ENCODE results near the gene NUP205.
A peak's percentile ranks its signal among the peaks of the same experiment; 100 is the strongest.
"Not testable (repeated sequence)": the region's sequence is repeated elsewhere in the genome, so short reads cannot be mapped to it uniquely, and the experiment has no call there.

NUP205 gene

DNA sequence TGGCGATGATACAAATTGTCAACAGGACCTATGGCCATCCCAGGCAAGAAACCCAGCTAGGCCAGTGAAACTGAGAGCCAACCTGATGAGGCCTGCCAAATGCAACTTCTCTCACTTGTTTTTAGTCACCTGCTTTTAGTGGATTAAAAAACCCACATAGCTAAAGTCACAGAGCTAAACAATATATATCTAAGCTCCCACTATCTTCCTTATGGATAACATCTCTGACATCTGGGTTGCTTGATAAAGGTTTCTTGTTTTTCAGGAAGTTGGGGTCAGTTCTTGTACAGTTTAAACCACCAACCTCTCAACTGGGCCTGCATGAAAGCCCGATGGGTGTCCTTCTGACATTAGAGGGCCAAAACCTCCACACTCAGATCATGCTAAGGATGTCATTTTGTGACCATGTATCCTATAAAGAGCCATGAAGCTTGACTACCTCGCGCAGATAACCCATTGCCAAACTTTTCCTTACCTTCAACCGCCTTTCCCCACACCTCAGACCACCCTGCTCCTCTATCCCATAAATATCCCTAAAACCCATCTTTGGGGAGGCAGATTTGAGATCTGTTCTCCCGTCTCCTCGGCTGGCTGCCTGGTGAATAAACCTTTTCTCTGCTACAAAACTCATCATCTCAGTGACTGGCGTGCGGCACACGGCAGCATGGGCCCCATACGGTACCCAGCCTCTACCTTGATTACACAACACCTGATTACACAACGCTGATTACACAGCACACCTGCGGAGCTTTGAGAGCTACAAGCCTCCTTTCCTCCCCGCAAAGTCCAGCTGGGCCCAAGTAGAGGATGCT, 103.8 kb downstream of the NUP205 start:
- Histone ChIP-seq H3K27ac (peak overlapping the region; percentile 46 to 98 (median 94)), H3K4me3 (peak overlapping the region; percentile 88 to 99 (median 96))

DNA sequence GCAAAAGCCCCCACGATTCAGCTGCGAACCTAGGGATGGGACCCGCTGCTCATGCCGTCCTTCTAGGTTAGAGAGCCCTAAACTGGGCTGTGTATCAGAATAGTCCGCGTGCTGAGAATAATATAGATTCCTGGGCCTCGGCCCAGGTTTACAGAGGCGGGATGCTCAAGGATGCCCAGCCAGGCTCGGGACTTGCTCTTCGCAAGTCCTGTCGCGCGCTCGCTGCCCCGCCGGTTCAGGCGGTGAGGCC, 104.3 kb downstream of the NUP205 start:
- Histone ChIP-seq H3K4me3 (peak overlapping the region; percentile 88 to 99 (median 96)), H3K27ac (peak overlapping the region; percentile 46 to 98 (median 94))

DNA sequence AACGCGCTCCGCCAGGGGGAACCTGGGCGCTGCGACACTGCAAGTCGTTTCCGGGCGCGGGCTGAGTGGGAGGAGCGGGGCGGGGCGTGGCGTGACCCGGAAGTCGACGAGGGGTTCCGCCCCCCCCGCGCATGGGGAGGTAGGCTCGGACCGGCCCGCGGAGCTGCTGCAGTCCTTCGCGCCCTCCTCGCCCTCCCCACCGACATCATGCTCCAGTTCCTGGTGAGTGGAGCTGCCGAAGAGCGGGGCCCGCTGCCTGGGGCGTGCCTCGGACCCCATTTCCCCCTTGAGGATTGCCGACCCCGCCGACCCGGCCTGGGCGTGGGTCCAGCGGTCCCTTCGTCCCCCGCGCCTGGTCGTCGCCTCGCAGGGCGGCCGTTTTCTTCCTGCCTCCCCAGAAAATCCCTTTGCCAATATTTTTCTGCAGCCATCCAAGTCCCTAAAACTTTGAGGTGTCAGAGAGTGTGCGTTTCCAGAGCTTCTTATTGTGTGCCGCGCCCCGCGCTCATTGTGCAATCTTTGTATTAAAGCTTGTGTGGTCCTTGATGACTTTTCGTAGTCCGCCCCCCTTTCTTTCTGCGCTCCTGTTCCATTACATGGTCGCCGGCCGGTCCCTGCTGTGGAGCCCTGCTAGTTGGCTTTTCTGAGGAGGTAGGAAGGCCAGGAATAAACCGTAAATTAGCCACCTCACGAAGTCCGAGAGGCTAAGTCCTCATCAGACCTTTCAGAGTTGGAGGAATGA, 104.8 kb downstream of the NUP205 start, which contains the start of gene STMP1:
TSS of gene STMP1 (plus strand) at position 142 of the 742 bp plus-strand sequence.
- Histone ChIP-seq H3K27ac (peak within 1 kb of the TSS; percentile 46 to 98 (median 94)), H3K4me3 (peak within 1 kb of the TSS; percentile 88 to 99 (median 96))

DNA sequence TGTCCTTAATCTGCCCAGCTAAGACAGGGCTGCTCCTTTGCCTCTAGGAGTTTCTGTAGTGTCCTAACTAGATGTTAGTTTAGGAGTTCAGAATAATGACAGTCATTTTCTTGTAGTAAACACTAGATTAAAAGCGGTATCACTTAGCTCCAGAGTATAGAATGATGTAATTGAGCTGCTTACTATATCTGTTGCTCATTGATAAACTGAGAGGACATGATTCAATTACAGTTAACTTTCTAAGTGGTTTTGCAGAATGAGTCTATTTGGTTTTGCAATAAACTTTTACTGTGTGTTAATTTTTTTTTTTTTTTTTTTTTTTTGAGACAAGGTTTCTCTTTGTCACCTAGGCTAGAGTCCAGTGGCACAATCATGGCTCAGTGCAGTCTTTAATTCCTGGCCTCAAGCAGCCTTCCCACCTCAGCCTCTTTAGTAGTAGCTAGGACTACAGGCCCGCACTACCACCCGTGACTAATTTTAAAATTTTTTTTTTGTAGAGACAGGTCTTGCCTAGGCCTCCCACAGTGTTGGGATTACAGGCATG, 106.4 kb downstream of the NUP205 start:
- H3K4me3 ChIP-seq: peak overlapping the region in 1 of 7 experiments; percentile 96
- H3K27ac ChIP-seq: peak overlapping the region in 5 of 21 experiments; percentile 88 to 97 (median 97)

DNA sequence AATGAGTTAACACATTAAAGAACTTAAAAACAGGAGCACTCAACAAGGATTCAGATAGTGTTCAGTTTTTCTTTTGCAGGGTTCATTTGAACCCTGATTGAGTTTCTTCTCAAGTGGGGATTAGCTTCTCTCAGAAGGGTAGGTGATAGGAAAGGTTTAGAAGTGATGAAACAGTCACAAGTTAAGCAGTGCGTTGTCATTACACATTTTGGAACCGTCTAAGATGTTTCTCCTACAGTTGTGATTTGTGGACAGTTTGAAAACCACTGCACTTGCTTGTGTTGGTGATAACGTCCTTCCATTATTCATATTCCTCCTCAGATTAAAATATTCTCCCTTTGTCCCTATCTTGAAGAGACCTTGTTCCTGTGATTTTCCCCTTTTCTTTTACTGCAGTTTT, 107.3 kb downstream of the NUP205 start:
- H3K27ac ChIP-seq: peak overlapping the region in 1 of 21 experiments; percentile 11
- no peak overlapping the region for H3K4me3 ChIP-seq

DNA sequence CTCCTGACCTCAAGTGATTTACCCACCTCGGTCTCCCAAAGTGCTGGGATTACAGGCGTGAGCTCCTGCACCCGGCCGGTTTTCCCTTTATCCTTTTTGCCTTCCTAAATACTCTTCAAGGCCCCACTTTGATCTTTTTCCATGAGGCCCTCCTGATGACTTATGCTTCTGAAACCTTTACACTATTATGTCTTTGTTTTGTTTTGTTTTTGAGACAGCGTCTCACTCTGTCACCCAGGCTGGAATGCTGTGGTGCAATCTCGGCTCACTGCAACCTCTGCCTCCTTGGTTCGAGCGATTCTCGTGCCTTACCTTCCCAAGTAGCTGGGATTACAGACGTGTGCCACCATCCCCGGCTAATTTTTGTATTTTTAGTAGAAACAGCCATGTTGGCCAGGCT, 108.4 kb downstream of the NUP205 start:
- H3K4me3 ChIP-seq: no peak overlapping the region
- no peak overlapping the region for H3K27ac ChIP-seq

DNA sequence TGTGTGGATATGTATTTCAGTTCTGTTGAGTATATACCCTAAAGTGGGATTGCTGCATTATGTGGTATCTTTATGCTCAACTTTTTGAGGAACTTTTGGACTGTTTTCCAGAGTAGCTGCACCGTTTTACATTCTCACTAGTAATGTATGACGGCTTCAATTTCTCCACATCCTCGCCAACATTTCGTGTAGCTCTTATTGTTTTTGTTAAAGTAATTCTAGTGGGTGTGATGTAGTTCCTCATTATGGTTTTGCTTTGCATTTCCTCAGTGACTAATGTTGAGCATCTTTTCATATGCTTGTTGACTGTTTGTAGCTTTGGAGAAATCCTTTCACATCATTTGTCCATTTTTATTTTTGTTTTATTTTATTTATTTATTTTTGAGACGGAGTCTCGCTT, 109.1 kb downstream of the NUP205 start:
- Histone ChIP-seq H3K4me3 (no peak overlapping the region), H3K27ac (no peak overlapping the region)

DNA sequence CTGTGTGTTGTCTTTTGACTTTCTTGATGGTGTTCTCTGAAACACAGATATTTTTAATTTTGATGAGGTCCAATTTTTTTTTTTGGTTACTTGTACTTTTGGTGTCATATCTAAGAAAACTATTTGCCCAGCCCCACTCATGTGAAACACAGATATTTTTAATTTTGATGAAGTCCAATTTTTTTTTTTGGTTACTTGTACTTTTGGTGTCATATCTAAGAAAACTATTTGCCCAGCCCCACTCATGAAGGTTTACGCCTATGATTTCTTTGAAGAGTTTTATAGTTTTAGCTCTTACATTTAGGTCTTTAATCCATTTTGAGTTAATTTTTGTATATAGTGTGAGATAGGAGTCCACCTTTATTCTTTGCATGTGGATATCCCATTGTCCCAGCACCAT, 109.9 kb downstream of the NUP205 start:
- not testable (repeated sequence) for H3K27ac ChIP-seq

DNA sequence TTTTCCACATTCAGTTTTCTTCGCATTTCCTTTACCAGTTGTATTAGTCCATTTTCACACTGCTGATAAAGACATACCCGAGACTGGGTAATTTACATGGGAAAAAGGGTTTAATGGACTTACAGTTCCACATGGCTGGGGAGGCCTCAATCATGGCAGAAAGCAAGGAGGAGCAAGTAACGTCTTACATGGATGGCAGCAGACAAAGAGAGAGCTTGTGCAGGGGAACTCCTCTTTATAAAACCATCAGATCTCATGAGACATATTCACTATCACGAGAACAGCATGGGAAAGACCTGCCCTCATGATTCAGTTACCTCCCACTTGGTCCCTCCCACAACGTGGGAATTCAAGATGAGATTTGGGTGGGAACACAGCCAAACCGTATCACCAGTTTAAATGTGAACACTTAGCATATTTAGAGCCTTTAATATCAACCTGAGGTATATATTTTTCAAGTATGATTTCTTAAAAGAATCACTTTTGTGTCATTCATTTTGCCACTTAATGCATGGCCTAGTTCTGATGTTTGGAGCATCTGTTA, 111.2 kb downstream of the NUP205 start:
- not testable (repeated sequence) for H3K27ac ChIP-seq, H3K4me3 ChIP-seq

More for the DNA sequence above, 109.9 kb downstream of the NUP205 start:
- not testable (repeated sequence) for H3K4me3 ChIP-seq

DNA sequence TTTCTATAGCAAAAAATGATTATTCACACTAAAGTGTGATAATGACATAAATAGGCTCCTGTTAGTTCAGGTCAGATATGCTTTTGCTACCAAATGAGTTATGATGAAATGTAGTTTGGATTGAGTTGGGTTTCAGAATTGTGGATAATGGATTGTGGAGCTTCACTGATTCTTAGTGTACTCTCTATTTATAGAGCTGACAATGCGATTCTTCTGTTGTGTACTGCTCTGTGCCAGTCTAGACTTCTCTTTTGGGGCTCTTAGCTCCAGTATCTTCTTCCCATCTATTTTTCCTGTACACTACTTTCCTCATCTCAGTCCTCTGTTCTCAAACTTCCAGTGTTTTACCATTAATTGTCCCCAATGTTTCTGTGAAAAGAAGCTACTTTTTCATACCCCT, 112.1 kb downstream of the NUP205 start:
- Histone ChIP-seq H3K4me3 (no peak overlapping the region), H3K27ac (peak overlapping the region in 5 of 21 experiments; percentile 16 to 61 (median 32))

DNA sequence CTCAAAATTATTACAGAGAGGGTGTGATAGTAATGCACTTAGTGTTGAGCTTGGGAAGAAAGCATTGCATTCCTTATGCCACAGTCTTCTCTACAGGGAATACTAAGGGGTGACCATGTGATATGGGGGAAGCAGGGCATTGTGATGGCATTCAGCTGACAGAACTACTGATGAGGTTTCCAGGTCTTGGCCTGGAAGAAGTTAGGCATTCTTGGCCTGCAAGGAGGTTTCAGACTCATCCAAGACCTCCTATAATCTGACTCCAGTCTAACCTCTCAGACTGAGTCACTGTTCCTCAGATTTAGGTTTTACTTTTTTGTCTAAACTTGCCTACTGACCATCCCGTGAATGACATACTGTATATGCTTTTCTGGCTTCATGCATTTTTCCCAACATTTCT, 112.5 kb downstream of the NUP205 start:
- Histone ChIP-seq H3K4me3 (no peak overlapping the region), H3K27ac (peak overlapping the region in 5 of 21 experiments; percentile 16 to 61 (median 32))

DNA sequence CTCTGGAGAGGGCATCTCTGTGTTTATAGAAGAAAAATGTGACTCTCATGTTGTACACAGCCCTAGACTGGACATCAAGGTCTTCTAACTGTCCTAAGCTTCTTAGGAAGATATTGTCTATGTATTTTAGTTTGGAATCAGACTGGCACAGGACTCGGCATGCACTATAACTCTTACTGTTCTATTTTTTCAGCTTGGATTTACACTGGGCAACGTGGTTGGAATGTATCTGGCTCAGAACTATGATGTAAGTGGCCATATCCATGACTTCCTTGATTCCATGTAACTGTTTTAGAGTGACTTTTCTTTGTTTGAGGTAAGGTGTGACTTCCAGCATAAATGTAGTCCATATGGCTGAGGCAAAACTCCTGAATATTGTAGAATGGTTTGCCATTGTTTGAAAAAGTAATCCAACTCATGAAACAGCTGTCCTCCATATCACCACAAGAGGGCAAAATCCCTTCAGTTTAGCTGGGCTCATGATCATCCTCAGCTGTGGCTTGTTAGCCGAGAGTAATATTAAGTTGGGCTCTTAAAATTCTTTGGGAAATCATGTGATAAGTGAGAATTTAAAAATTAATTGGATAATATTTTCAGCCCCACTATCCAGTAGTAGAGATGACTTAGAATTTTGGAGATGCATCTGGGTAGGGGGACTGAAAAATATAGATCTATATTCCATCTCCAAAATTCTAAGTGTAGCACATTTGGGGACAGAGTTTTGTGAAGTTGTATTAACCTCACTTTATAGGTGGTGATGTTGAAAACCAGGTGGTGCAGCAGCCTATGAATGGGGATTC, 115.0 kb downstream of the NUP205 start:
- Histone ChIP-seq H3K27ac (no peak overlapping the region), H3K4me3 (no peak overlapping the region)

DNA sequence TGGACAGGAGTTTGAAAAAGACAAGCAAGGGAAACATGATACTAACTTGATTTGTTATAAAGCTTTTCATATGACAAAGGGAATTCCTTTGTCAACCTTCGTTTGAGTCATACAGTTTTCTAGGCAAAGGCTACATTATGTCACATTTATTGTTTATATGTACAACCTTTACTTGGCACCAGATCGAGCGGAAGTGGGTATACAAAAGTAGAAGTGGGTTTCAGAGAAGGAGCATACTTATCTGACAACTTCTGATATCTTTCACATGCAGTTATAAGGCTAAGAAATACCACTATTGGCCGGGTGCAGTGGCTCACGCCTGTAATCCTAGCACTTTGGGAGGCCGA, 115.6 kb downstream of the NUP205 start:
- Histone ChIP-seq H3K27ac (no peak overlapping the region), H3K4me3 (no peak overlapping the region)

DNA sequence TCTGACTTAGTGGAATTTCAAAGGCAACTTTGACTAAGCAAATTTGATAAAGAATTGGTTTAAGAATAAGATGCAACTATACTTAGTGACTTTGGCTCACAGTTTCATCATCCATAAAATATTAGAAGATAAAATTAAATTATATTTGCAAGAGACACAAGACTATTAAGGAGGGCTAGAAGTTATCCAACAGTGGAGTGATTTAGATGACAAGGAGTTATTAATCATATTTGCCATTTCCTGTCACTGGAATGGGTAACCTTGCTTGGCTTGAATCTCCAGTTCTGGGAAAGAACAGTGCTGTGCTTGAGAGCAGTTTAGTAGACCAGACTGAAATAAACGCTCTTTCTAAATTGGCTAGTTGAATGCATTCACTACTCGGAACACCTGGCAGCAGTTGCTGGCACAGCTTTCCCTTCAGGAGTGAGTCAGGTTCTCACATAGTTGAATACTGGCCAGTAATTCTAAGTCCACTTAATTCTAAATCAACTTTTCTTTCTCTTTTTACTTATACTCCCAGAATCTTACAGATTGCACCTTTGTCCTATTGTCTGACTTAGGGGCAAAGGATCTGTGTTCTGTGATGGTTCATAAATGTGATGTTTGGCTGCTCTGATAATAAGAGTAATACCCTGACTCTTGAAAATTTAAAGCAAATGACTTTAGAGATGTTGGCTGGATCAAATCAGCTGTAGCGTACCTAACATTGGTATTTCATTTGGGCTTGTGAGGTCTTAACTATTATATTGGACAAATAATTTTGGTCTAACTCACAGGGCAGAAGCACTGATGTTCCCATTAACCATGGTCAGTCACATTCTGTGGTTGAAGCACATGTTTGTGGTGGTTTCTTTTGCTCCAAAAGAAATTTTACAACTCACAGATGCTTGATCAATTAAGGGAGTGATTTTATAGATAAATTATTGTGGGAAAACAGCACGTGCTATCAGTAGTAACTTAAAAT, 121.2 kb downstream of the NUP205 start:
- peak overlapping the region in 3 of 21 experiments; percentile 5 to 20 (median 17) for H3K27ac ChIP-seq

DNA sequence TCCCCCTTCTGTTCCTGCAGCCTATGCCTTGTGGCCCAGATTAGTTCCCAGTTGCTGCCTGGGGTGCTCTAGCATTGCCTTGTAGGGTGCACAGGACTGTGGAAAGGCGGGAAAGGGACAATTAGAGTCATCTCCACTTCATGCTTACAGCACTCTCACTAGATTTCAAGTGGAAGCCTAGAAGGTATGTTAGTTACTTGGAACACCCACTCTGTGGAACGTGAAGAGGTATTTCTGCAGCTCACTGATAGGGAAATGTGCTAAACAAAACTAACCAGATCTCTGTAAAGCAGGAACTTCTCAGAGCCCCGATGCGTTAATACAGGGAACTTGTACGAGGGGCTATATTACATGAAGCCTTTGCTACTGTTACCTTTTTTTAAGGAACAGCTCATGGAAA, 124.0 kb downstream of the NUP205 start:
- H3K27ac ChIP-seq: no peak overlapping the region
- H3K4me3 ChIP-seq: no peak overlapping the region

More for the DNA sequence above, 121.2 kb downstream of the NUP205 start:
- no peak overlapping the region for H3K4me3 ChIP-seq

DNA sequence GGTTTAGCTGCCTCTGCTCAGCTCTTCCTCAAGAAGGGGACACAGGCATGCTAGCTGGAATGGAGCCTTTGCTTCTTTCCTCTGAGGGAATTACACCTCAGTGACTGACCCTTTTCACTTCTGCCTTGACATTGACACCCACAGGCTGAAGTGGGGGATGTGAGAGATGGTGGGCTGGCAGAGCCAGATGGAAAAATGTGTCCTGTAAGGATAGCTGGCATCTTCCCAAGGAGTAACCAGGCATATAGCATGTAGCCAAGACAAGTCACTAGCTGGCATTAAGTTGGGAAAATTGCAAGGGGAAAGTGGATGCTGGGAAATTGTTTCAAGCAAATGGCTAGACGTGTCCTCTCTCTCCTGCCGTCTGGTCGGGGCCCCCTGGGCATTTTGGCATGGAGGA, 124.5 kb downstream of the NUP205 start:
- Histone ChIP-seq H3K4me3 (no peak overlapping the region), H3K27ac (no peak overlapping the region)

DNA sequence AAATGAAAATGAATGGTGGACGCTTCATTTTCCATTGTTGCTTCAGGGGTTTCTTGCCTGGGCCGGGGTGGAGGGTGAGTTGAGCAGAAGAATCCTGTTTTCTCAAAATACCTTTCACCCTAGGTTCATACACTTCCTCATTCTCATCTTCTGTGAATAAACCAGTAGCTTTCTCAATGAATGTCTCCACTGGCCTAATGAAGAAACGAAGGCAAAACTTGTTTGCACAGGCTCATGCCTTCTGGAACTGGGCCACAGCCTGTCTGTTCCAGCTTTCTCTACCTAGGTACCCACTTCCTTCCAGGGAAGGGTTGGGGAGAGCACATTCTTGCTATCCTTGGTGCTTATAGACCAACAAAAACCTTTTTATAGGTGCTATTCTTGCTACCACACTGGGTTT, 125.9 kb downstream of the NUP205 start:
- no peak overlapping the region for H3K4me3 ChIP-seq
- peak overlapping the region in 4 of 21 experiments; percentile 17 to 54 (median 20) for H3K27ac ChIP-seq

DNA sequence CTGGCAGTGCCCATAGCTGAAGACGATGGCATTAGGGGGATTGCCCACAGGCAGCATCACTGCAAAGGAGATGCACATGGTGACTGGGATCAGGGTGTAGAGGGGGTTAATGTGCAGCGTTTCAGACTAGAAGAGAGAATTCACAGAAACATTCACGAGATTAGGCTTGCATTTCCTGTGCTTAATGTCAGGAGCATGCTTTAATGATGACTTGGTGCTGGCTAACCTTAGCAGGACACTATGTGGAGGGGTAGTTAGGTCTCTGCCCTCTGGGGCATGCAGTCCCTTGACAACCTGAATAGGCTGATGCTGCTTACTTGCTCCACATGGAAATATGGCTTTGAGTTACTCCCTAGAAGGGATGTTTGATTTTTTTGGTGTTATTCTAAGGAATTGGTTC, 126.4 kb downstream of the NUP205 start:
- no peak overlapping the region for H3K27ac ChIP-seq

DNA sequence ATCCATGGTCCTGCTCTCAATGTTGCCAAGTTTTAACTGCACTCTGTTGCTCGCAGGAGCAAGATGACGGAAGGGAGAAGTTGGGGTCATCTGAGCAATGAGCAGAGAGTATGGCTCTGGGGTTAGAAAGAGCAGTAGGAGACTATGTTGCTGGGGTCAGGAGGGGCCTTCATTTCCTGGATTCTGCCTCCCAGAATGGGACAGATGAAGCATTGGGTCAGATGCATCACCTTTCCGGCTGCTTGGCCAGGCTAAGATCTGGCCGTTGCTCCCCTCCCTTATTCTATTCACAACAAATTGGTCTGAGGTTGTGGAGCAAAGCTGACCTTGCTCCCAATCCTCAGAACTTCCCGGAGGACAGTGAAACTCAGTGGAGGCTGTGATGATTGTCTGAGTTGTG, 127.0 kb downstream of the NUP205 start:
- Histone ChIP-seq H3K27ac (no peak overlapping the region), H3K4me3 (no peak overlapping the region)

More for the DNA sequence above, 126.4 kb downstream of the NUP205 start:
- no peak overlapping the region for H3K4me3 ChIP-seq
